NCI-H1417 treated with DMSO at 0.1 percent for 48 hours (cell line): Measurements from ENCODE around the gene RABGAP1L.
"Not testable (repeated sequence)": the region's sequence is repeated elsewhere in the genome, so short reads cannot be mapped to it uniquely, and the experiment has no call there.

ENCODE experiments used
- DNase-seq: peaks from one replicate; lab custom pipeline; 2025; lab: John Stamatoyannopoulos, UW

Gene RABGAP1L

GRCh38 chr1:174998569-174999215 is 839.4 kb downstream of the RABGAP1L start:
- DNase-seq = peak; percentile 72

- peak; percentile 88 for DNase-seq
These were observed 840.1 kb downstream of the RABGAP1L start for GRCh38 chr1:174999216-174999935.

DNA sequence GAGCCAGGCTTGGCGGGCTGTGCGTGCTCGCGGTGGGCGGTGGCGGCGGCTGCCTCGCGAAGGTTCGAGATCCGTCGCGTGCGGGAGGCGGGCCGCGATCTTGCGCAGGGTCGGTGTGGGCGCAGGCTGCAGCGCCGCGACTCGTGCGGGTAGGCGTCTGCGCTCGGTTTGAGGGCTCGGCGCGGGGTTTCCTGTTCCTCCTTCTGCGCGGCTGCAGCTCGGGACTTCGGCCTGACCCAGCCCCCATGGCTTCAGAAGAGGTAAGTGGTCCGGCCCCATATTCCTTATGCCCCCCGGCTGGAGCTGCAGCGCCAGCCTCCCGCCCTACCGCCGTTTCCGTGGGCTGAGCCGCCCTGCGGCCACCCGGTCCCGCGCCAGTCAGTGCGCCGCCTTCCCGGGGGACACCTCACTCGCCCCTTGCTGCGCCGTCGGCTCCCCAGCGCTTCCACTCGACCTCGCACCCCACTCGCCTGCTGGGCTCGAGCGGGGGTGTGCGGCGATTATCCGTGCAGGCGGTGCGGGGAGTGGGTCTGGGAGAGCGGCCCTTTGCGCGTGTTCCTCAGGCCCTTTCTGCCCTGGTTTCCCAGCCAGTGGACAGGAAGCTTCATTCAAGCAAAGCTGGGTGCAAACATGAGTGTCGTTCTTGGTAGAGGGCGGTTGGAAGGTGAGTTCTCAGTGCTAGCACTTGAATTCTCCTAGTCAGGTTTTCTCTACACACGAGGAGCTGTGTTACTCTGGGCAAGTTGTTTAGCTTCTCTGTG is 840.8 kb downstream of the RABGAP1L start, which contains the start of gene CACYBP:
Gene CACYBP (plus strand): TSS at position 12 of the 761 bp plus-strand sequence. CDS start 234 bp downstream, at position 246.
- DNase-seq = no peak

- DNase-seq = no peak
These were observed 841.4 kb downstream of the RABGAP1L start for GRCh38 chr1:175000697-175001187.

DNA sequence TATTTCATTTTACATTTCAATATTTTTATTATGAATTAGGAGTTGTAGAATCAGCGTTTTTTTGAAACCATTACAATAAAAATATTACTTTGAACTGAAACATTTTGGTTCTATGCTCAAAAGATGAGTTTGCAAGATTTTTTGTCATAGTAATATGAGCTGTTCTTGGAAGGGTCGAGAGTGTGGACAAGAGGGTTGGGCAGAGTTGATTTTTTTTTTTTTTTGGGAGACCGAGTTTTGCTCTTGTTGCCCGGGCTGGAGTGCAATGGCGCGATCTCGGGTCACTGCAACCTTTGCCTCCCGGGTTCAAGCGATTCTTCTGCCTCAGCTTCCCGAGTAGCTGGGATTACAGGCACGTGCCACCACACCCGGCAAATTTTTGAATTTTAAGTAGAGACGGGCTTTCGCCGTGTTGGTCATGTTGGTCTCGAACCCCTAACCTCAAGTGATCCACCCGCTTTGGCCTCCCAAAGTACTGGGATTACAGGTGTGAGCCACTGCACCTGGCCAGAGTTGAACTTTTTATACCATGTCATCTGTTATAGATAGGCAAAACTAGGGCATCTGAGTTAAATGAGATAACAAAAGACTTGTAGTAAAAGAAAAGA is 843.7 kb downstream of the RABGAP1L start:
- DNase-seq = no peak

DNA sequence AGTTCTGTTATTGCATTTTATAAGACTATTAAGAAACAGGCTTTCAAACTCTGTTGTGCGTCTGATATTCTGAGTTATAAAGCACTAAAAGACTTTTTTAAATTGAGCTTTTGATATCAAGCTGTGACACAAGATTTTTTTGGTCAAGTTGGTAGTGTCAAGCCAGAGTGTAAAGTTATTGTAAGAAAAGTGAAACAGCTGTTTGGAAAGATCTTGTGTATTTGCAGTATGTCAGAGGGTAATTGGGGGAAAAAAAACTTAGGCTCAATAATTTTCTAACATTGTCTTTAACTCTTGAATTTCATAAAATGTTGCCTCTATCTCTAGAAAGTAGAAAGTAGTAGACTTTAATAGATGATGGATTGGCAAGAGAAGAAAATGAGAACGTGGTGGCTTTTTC is 844.2 kb downstream of the RABGAP1L start:
- DNase-seq = no peak

GRCh38 chr1:175005085-175005783 is 845.9 kb downstream of the RABGAP1L start:
- DNase-seq = no peak

GRCh38 chr1:175009532-175009931 is 850.2 kb downstream of the RABGAP1L start:
- DNase-seq = no peak

- no peak for DNase-seq
These were observed 854.1 kb downstream of the RABGAP1L start for GRCh38 chr1:175013445-175013844.

- no peak for DNase-seq
These were observed 855.9 kb downstream of the RABGAP1L start for GRCh38 chr1:175015243-175015642.

GRCh38 chr1:175019524-175019923 is 860.2 kb downstream of the RABGAP1L start:
- no peak for DNase-seq

DNA sequence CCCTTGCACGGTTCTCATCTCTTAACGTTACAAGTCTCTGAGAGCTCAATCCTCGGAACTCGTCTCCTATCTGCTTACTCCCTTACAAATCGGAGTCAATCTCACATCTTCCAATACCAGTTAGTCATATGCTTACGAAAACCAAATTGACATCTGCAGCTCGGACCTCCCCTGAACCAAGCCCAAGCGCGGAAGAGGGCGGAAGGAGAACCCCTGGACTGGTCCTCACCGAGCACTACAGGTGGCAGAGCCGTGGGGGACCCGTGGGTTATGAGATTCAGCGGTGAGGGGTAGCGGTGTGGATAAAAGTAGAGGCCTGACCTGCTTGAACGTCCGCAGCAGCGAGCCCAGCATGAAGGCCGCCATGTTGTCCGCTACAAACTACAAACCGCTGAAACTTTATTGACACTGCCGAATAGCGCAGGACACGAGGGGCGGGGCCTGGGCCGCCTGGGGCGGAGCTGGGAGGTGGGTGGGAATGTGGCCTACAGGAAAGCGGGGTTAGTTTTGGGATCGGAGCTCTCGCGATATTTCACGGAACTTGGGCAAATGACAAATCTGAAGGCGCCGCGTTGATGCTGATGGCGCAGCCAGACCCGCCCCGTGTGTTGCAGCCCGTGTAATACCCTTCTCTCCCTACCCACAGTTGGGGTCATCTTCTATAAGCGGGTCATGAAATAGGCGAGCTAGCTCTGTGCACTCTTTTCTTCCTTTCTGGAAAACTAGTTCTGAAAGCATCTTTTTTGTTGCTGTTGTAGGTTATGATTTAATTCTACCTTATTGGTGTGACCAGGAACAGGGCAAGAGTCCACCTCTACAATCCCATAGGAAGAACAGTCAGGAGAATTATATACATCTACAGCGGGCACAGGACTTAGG is 864.0 kb downstream of the RABGAP1L start, which contains the start of gene MRPS14:
Gene MRPS14 (minus strand): TSS at position 383 of the 879 bp plus-strand sequence. CDS start 17 bp downstream, at position 366.
- peak; percentile 90 for DNase-seq

GRCh38 chr1:175023922-175024242 is 864.6 kb downstream of the RABGAP1L start:
- DNase-seq = not testable (repeated sequence)

GRCh38 chr1:175024773-175025172 is 865.5 kb downstream of the RABGAP1L start:
- DNase-seq = no peak

DNA sequence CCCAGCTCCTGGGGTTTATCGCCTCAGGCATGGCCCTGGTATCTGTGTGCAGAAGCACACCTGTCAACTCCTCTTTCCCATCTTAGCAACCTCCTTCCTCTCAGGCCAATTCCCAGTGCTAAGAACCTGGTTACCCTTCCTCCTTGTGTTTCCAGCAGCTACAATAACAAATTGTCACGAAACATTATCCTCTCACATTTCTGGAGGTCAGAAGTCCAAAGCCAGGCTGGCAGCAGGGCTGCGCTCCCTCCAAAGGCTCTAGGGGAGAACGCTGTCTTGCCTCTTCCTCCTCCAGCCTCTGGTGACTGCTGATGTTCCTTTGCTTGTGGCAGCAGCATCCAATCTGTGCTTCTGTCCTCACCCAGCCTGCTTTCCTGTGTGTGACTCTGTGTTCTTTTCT is 874.6 kb downstream of the RABGAP1L start:
- no peak for DNase-seq

DNA sequence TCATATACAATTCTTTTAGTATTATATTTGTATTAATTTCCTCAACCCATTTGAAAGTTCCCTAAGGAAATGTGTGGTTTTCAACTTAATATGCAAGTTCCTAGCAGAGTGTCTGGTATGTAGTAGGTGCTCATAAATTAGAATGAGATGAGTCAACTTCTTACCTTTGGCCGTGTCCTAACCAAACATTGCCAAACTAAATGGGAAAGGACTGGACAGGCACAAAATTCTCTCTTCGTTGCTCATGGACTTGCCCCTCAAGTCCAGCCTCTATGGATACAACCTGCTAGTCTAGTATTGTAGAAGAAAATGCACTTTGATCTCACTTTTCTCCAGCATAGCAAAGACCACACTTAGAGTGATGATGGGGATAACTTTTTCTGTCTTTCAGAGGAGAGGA is 875.5 kb downstream of the RABGAP1L start:
- DNase-seq = no peak

DNA sequence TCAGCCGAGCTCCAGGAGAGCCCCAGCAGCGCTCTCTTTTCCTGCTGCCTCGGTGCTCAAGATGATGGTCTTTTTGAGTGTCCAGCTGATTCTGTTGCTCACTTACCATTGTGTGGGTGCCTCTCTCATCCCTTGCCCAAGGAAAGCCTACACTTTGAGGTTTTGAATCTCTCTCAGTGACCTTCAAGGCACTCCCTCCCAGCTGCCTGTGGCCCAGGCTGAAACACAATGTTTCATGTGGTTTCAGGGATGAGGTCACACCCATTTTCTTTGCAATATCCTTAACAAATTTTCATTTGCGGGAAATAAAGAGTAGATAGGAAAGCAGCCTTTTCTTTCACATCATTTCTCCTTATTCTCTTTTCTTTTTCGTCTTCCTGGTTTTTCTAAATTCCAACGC is 876.5 kb downstream of the RABGAP1L start:
- DNase-seq = no peak

GRCh38 chr1:175036476-175036875 is 877.2 kb downstream of the RABGAP1L start:
- no peak for DNase-seq

DNA sequence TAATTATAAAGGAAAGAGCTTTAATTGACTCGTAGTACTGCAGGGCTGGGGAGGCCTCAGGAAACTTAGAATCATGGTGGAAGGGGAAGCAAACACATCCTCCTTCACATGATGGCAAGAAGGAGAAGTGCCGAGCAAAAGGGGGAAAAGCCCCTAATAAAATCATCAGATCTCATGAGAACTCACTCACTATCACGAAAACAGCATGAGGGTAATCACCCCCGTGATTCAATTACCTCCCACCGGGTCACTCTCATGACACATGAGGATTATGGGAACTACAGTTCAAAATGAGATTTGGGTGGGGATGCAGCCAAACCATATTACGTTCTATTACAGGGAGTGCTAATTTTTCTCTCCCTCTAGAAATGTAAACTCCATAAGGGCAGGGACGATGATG is 878.1 kb downstream of the RABGAP1L start:
- no peak for DNase-seq

GRCh38 chr1:175040324-175040879 is 881.1 kb downstream of the RABGAP1L start:
- no peak for DNase-seq
